GM12891 (cell line): ENCODE results near the gene NCMAP.

ENCODE experiments used
- DNase-seq: peaks from one replicate; pipeline ENCODE4 v3.0.0; 2011; ENCODE audit warnings: low spot score; ENCODE audit not compliant: insufficient read length
- FAIRE-seq: peaks from 2 replicates; lab custom pipeline; 2011; peaks lifted over from hg19 to GRCh38; lab: Jason Lieb, UNC
- PAX5 ChIP-seq: IDR thresholded peaks from 2 replicates; pipeline ENCODE4 v1.6.1; 2011; ENCODE audit warnings: low read length, moderate library complexity, mild to moderate bottlenecking; ENCODE audit not compliant: insufficient read depth, severe bottlenecking
- POLR2A ChIP-seq: IDR thresholded peaks from 2 replicates; pipeline ENCODE4 v1.6.1; 2011; ENCODE audit warnings: low read depth, low read length, control low read depth
- POLR2AphosphoS5 ChIP-seq: IDR thresholded peaks from 2 replicates; pipeline ENCODE4 v1.6.1; 2011; ENCODE audit warnings: low read depth, low read length, control low read depth
- POU2F2 ChIP-seq: IDR thresholded peaks from 2 replicates; pipeline ENCODE4 v1.6.1; 2011; ENCODE audit warnings: low read depth, mild to moderate bottlenecking, control low read depth, low read length, moderate library complexity
- SPI1 ChIP-seq: IDR thresholded peaks from 2 replicates; pipeline ENCODE4 v1.6.1; 2011; ENCODE audit warnings: low read depth, low read length, control low read depth
- TAF1 ChIP-seq: IDR thresholded peaks from 2 replicates; pipeline ENCODE4 v1.6.1; 2011; ENCODE audit warnings: low read depth, low read length, control low read depth

The NCMAP gene

DNA sequence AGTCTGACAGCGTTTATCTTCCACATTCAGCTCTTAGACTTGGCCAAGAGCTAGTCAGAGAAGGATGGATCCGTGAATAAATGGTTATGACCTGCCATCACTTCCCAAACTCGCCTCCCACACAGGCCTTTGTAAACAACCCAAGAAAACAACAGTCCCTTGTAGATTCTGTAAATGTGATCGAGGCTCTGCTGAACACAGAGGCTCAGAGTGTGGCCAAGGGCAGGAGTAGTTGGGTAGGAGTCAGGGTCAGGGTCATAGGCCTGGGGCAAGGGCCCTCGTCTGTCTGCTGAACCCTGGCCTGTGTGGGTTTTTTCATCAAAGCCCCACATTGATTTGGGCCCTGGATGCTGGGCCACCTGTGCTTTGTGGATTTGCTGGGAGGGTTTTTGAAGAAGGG, 32.7 kb downstream of the NCMAP start:
- DNase-seq: no peak
- TF ChIP-seq TAF1 (no peak), POLR2AphosphoS5 (no peak), POLR2A (no peak), SPI1 (no peak), PAX5 (no peak), POU2F2 (no peak)
- FAIRE-seq: no peak

DNA sequence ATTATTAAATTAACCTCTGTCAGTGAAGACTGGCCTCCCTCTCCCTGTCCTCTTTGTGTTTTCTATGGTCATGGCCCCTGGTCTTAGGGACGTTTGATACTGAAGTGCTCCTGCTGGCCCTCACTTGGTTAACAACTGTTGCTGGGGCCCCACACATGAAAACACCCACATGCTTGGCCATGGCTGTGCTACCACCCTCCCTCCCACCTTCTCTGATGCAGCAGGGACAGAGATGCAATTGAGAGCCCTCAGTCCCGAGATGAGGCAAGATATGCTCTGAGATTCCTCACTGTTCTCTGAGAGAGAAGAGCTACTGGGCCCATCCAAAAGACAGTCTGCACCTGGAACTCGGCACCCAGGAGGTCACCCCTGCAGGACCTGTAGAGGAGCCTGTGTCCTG, 33.3 kb downstream of the NCMAP start:
- FAIRE-seq: no peak
- DNase-seq: no peak
- TF ChIP-seq POU2F2 (no peak), TAF1 (no peak), PAX5 (no peak), POLR2AphosphoS5 (no peak), POLR2A (no peak), SPI1 (no peak)

DNA sequence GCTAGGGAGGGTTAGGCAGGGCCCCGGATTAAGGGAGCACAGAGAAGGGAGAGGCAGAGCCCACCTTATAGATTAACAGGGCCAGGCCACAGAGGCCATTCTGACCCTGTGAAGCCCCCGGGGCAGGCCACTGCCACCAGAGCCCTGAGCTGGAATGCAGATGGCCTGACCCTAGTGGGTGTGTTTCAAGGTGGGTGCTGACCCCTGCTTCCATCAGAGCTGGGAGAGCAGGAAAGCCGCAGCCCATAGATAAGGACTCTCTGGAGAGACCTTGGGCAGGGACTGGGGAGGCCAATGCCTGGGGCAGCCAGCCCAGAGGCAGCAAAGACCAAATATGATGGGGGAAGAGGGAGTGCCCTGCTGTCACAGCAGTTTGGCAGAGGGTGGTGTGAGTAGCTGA, 35.9 kb downstream of the NCMAP start:
- FAIRE-seq (no peak), DNase-seq (no peak)
- TF ChIP-seq POLR2A (no peak), POU2F2 (no peak), POLR2AphosphoS5 (no peak), TAF1 (no peak), SPI1 (no peak), PAX5 (no peak)

DNA sequence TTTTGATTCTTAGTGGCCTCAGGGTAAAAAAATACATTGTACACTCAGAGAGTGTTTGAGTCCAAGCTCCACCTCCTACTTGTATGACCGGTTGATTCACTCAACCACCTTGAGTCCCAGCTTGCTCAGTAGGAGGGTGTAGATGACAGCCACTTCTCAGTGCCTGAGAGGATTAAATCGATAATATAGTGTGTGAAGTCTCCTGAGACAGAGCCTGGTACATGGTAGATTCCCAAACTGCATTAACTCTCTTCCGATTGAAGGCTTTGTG, 38.4 kb downstream of the NCMAP start:
- FAIRE-seq (no peak), DNase-seq (no peak)
- TF ChIP-seq POLR2A: no peak

DNA sequence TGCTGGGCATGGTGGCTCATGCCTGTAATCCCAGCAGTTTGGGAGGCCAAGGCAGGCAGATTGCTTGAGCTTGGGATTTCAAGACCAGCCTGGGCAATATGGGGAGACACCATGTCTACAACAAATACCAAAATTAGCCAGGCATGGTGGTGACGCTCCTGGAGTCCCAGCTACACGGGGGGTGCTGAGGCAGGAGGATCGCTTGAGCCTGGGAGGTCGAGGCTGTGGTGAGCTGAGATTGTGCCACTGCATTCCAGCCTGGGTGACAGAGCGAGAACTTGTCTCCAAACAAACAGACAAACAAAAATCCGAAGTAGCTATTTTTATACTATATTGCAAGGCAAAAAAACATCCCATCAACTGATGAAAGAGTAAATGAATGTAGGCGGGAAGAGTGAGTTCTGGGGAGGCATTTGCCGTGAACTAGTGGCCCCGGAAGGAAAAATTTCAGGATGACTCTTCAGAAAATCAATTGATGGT, 40.6 kb downstream of the NCMAP start:
- DNase-seq: no peak
- no peak for FAIRE-seq
- no peak for TF ChIP-seq POLR2A
- TF ChIP-seq POU2F2: no peak
- TF ChIP-seq PAX5: no peak
- TF ChIP-seq POLR2AphosphoS5: no peak
- no peak for TF ChIP-seq TAF1
- TF ChIP-seq SPI1: no peak

DNA sequence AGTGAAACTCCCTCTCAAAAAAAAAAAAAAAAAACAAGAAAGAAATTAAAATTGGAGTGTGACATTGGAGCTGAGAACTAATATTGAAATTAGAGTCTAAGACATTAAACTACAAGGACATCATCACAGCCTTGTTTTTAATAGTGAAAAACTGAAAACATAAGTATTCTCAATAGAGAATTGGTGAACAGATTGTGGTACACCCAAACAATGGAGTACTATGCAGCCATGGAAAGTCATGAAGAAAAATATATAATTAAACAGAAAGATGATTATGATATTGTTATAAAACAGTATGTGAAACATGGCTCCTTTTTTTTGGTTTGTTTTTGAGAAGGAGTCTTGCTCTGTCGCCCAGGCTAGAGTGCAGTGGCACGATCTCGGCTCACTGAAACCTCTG, 43.4 kb downstream of the NCMAP start:
- no peak for FAIRE-seq
- no peak for TF ChIP-seq PAX5
- no peak for TF ChIP-seq SPI1
- no peak for TF ChIP-seq TAF1
- TF ChIP-seq POU2F2: no peak
- TF ChIP-seq POLR2A: no peak
- no peak for TF ChIP-seq POLR2AphosphoS5

DNA sequence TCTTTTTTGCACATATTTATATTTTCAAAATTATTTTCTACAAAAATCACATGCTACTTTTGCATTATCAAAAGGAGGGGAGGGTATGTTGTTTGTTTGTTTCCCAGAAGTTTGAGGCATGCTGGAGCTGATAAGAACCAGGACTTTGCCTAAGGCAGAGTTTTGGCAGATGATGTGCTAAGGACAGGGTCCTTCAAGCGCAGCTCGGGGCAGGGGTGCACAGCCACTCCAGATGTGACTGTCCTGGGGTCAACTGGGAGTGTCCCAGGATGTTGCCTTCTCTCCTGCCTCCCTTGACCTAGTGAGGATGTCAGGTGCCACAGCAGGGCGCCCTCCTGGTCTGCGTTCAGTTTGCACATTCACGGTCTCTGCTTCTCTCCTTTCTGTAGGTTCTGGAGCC, 44.7 kb downstream of the NCMAP start:
- TF ChIP-seq TAF1: no peak
- TF ChIP-seq POLR2A: no peak
- TF ChIP-seq POU2F2: no peak
- TF ChIP-seq POLR2AphosphoS5: no peak
- TF ChIP-seq PAX5: no peak
- no peak for TF ChIP-seq SPI1
- DNase-seq: no peak
- FAIRE-seq: no peak

More for the DNA sequence above, 43.4 kb downstream of the NCMAP start:
- no peak for DNase-seq

DNA sequence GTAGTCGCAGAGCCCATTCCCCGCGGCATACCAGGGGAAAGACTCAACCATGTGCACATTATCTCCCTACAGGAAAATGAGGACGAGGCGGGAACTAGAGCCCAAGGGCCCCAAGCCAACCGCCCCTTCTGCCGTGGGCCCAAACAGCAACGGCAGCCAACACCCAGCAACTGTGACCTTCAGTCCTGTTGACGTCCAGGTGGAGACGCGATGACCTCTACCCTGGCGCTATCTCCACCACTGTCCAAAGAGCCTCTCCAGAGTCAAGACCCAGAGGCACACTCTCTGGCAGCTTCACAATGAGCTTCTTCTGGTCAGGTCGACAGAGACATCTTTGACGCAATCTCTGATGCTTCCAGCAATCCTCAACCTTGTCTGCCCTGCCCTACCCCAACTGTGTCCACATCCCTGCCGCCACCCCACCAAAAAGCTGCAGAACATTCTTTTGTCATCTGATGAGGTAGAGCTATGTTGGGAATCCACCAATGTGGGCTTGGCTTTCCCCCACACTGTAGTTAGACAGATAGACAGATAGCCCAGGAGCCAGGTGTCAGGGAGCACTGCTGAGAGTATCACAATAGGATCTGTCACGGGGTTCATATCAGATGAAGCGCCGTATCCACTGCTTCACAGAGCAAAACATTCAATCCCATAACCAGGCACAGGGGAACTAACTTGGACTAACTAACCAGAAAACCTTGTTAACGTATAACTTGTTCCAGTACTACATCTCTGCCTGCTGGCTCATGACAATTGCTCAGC, 49.8 kb downstream of the NCMAP start:
- DNase-seq: no peak
- no peak for FAIRE-seq
- no peak for TF ChIP-seq TAF1
- TF ChIP-seq SPI1: no peak
- TF ChIP-seq POLR2AphosphoS5: no peak
- no peak for TF ChIP-seq POLR2A
- no peak for TF ChIP-seq PAX5
- TF ChIP-seq POU2F2: no peak

DNA sequence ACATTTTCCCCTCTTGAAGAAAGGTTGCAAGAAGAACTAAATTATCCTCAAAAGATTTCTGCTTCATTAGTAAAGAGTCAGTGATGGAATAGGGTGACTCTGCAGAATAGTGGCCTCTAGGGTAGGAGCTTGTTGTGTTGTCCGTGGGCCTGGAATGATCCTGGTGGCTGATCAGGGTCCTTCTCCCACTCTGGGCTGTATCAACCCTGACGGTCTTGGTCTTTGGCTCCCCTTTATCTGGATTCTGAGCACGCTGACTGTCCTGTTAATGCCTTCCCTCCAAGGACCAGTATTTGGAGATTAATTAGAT, 50.4 kb downstream of the NCMAP start:
- FAIRE-seq (no peak), DNase-seq (no peak)
- no peak for TF ChIP-seq PAX5
- TF ChIP-seq POLR2AphosphoS5: no peak
- no peak for TF ChIP-seq TAF1
- no peak for TF ChIP-seq SPI1
- TF ChIP-seq POLR2A: no peak
- TF ChIP-seq POU2F2: no peak

DNA sequence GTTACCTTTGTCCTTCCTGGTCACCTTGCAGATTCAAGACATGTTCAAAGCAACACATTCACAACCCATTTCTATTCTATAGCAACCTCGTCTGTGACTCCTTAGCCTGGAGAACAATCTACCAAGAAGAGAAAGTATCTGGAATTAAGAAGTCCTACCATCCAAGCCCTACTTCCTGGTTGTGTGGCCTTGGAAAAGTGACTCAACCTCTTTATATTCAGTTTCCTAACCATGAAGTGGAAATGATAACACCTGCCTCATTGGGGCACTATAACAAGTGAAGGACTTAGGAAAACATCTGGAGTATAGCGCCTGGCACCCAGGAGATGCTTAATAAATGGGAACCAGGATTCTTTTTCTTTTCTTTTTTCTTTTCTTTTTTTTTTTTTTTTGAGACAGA, 50.7 kb downstream of the NCMAP start:
- no peak for FAIRE-seq
- no peak for TF ChIP-seq POLR2AphosphoS5
- TF ChIP-seq POU2F2: no peak
- TF ChIP-seq TAF1: no peak
- no peak for TF ChIP-seq PAX5
- no peak for TF ChIP-seq SPI1
- TF ChIP-seq POLR2A: no peak
- no peak for DNase-seq

DNA sequence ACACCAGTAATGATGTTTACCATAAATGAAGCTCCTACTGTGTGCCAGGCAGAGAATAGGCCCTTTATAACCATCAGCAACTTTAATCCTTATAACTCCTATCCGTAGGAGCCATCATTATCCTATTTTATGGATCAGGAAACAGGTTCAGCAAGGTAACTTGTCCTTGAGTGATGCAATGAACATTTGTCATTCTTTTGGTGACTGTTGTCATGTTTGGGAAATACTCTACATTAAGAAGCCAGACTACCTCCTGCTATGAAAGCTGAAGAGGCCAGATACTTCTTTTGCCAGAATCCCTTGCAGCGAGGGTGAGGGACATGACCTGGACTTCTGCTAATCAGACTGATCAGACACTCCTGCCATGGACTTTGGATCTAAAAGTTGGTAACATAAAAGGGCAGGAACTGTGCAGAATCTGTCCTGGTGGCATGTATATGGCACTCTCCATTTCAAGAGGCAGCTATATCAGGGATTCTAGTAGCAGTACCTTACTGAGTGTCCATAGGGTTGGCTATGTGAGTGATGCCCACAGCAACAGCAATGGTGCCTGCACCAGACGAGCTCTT, 54.1 kb downstream of the NCMAP start:
- DNase-seq: no peak
- TF ChIP-seq TAF1: no peak
- FAIRE-seq: no peak

DNA sequence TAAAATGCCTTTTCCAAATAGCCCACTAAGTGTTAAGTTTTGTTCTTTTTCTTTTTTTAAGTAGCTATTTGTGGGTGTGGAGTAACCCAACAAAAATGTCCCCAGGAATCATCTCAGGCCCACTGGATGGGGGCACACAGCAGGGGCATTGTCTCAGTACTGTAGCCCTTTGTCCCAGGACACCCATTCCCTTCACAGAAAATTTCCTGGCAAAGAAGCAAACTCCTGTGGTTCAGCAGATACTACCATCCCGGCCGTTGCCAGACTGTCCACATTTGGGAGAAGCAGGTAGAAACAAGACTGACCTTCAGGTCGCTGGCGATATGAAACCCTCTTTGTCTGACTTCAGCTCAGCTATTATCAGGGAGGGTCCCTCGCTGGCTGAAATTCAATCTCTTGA, 63.5 kb downstream of the NCMAP start:
- TF ChIP-seq PAX5 (no peak), POU2F2 (no peak), TAF1 (no peak), POLR2AphosphoS5 (no peak), POLR2A (no peak), SPI1 (no peak)
- DNase-seq: no peak
- FAIRE-seq: no peak
